HCT116 (cell line): ENCODE results near the gene ERAP2. TPM values are rescaled to one million over a fixed set of nuclear protein-coding genes. Genes with fewer than 3 reads are reported as not detected.

Experiments
- ATAC-seq: fragments of 200-7000 bp; cut with Tn5 transposase; 2 replicates; pipeline ENCODE4 v1.9.1; 2020; ENCODE audit warnings: mild to moderate bottlenecking, moderate library complexity
- BruUV-seq: library from RNA; stranded (reverse); fragments of 400-500 nt; replicated peaks from 2 replicates; lab custom pipeline; 2021; lab: Mats Ljungman, UMichigan
- CTCF ChIA-PET: fragments of 300-600 bp; sonication (Branson Sonifier 250); formaldehyde crosslinking; loops from one replicate; lab custom pipeline; 2021; ENCODE audit warnings: antibody characterized with exemption; lab: Charles Lee
- POLR2A ChIA-PET: fragments of 300-600, 350-600 bp; sonication (Branson Sonifier 250); formaldehyde crosslinking; loops from one replicate; lab custom pipeline; 2021; ENCODE audit warnings: antibody characterized with exemption; lab: Charles Lee
- RAD21 ChIA-PET, 2 experiments: fragments of 300-600 bp; sonication (Branson Sonifier 250); formaldehyde crosslinking; loops; one replicate each; lab custom pipeline; 2023; ENCODE audit warnings: low total read pairs in 2 of 2; ENCODE audit not compliant: uncharacterized antibody in 2 of 2, unreplicated experiment in 2 of 2, low non-redundant PET in 1 of 2; lab: Charles Lee
- DNase-seq: peaks from one replicate; pipeline ENCODE4 v3.0.0-alpha.2; 2010; ENCODE audit warnings: low read depth, low spot score
- H2AFZ ChIP-seq: fragments of 200-600 bp; shearing (Covaris generic), sonication (generic); 2 replicates; pipeline ENCODE4 v1.6.1; 2017; ENCODE audit warnings: low read depth, mixed run types, mixed read lengths, antibody characterized with exemption, low read length; ENCODE audit not compliant: poor library complexity, severe bottlenecking
- H3K27ac ChIP-seq: 2 replicates; pipeline ENCODE4 v1.5.1; 2012; ENCODE audit warnings: low read depth, low read length
- H3K27me3 ChIP-seq: fragments of 200-600 bp; sonication (generic); 2 replicates; pipeline ENCODE4 v1.6.1; 2016; ENCODE audit warnings: mixed run types, low read length, mixed read lengths; ENCODE audit not compliant: insufficient read depth
- H3K36me3 ChIP-seq, 2 experiments: fragments of 200-500 bp in 1 of 2; fragments of 200-600 bp in 1 of 2; sonication (Bioruptor generic) in 1 of 2; sonication (generic) in 1 of 2; 2 replicates each; pipeline versions ENCODE4 v1.5.1 to v1.6.1; 2014 to 2016; ENCODE audit warnings: low read length in 2 of 2, inconsistent platforms in 1 of 2, mixed read lengths in 1 of 2, mixed run types in 1 of 2; ENCODE audit not compliant: insufficient read depth in 2 of 2, control insufficient read depth in 1 of 2
- H3K4me1 ChIP-seq, 2 experiments: fragments of 200-600 bp in 1 of 2; sonication (generic) in 1 of 2; 2 replicates each; pipeline versions ENCODE4 v1.5.1 to v1.6.1; 2012 to 2017; ENCODE audit warnings: low read length in 2 of 2, inconsistent platforms in 1 of 2, mild to moderate bottlenecking in 1 of 2, mixed read lengths in 1 of 2, mixed run types in 1 of 2, moderate library complexity in 1 of 2; ENCODE audit not compliant: insufficient read depth in 2 of 2, control insufficient read depth in 1 of 2
- H3K4me2 ChIP-seq: fragments of 200-600 bp; sonication (generic); 2 replicates; pipeline ENCODE4 v1.6.1; 2017; ENCODE audit warnings: mixed run types, low read length, mixed read lengths
- H3K4me3 ChIP-seq, 2 experiments: fragments of 200-600 bp in 1 of 2; sonication (generic) in 1 of 2; replicated peaks in 1 of 2; 2 replicates each; pipeline ENCODE4 v1.5.1; 2011 to 2016; ENCODE audit warnings: low read length in 2 of 2, control low read depth in 1 of 2, low read depth in 1 of 2, mild to moderate bottlenecking in 1 of 2, mixed read lengths in 1 of 2, mixed run types in 1 of 2
- H3K79me2 ChIP-seq: fragments of 200-600 bp; sonication (generic); 2 replicates; pipeline ENCODE4 v1.6.1; 2017; ENCODE audit warnings: mild to moderate bottlenecking, mixed run types, low read length, moderate library complexity, mixed read lengths; ENCODE audit not compliant: insufficient read depth
- H3K9ac ChIP-seq: fragments of 200-600 bp; sonication (generic); 2 replicates; pipeline ENCODE4 v1.6.1; 2016; ENCODE audit warnings: low read length, mixed read lengths
- H3K9me2 ChIP-seq: fragments of 200-600 bp; sonication (generic), shearing (Covaris generic); 2 replicates; pipeline ENCODE4 v1.6.1; 2017; ENCODE audit warnings: mixed run types, mild to moderate bottlenecking, moderate library complexity; ENCODE audit not compliant: insufficient read depth
- H3K9me3 ChIP-seq, 2 experiments: fragments of 200-500 bp in 1 of 2; fragments of 200-600 bp in 1 of 2; sonication (Bioruptor generic) in 1 of 2; sonication (generic) in 1 of 2; 2 replicates each; pipeline ENCODE4 v1.6.1; 2014 to 2017; ENCODE audit warnings: low read length in 2 of 2, mixed read lengths in 2 of 2, inconsistent platforms in 1 of 2, low read depth in 1 of 2, mild to moderate bottlenecking in 1 of 2, mixed run types in 1 of 2, moderate library complexity in 1 of 2; ENCODE audit not compliant: control insufficient read depth in 1 of 2, insufficient read depth in 1 of 2
- H4K20me1 ChIP-seq: fragments of 200-600 bp; sonication (generic), shearing (Covaris generic); 2 replicates; pipeline ENCODE4 v1.6.1; 2017; ENCODE audit warnings: mixed run types, mild to moderate bottlenecking, moderate library complexity; ENCODE audit not compliant: insufficient read depth
- ATF3 ChIP-seq: IDR thresholded peaks from 2 replicates; pipeline ENCODE4 v1.6.1; 2012
- CBX3 ChIP-seq: IDR thresholded peaks from 2 replicates; pipeline ENCODE4 v1.6.1; 2012; ENCODE audit warnings: low read depth
- CEBPB ChIP-seq: IDR thresholded peaks from 2 replicates; pipeline ENCODE4 v1.6.1; 2012; ENCODE audit warnings: low read depth
- CTCF ChIP-seq, 3 experiments: fragments of 200-600 bp in 1 of 3; sonication (generic) in 1 of 3; IDR thresholded peaks in 2 of 3; conservative IDR thresholded peaks in 1 of 3; 2 replicates each; pipeline ENCODE4 v1.5.1; 2012 to 2017; ENCODE audit warnings: low read depth in 2 of 3, low read length in 2 of 3, antibody characterized with exemption in 1 of 3, borderline replicate concordance in 1 of 3, control low read depth in 1 of 3, mild to moderate bottlenecking in 1 of 3, mixed read lengths in 1 of 3, mixed run types in 1 of 3, moderate library complexity in 1 of 3; ENCODE audit not compliant: insufficient read depth in 1 of 3
- EGR1 ChIP-seq: IDR thresholded peaks from 2 replicates; pipeline ENCODE4 v1.6.1; 2012; ENCODE audit warnings: low read depth
- ELF1 ChIP-seq: IDR thresholded peaks from 2 replicates; pipeline ENCODE4 v1.6.1; 2012; ENCODE audit warnings: low read depth, borderline replicate concordance
- EZH2phosphoT487 ChIP-seq: fragments of 200-600 bp; IDR thresholded peaks from 2 replicates; pipeline ENCODE4 v1.6.1; 2018; ENCODE audit warnings: antibody characterized with exemption, borderline replicate concordance
- FOSL1 ChIP-seq: IDR thresholded peaks from 2 replicates; pipeline ENCODE4 v1.6.1; 2012; ENCODE audit warnings: low read depth
- JUND ChIP-seq: IDR thresholded peaks from 2 replicates; pipeline ENCODE4 v1.6.1; 2012
- MAX ChIP-seq: IDR thresholded peaks from 2 replicates; pipeline ENCODE4 v1.6.1; 2012
- POLR2A ChIP-seq: IDR thresholded peaks from 2 replicates; pipeline ENCODE4 v1.7.0; 2011; ENCODE audit warnings: borderline replicate concordance; ENCODE audit not compliant: insufficient read depth, insufficient read length; ENCODE audit errors: extremely low read depth
- POLR2AphosphoS5 ChIP-seq: IDR thresholded peaks from 2 replicates; pipeline ENCODE4 v1.6.1; 2011; ENCODE audit warnings: mild to moderate bottlenecking, low read depth, low read length, moderate library complexity
- RAD21 ChIP-seq: IDR thresholded peaks from 2 replicates; pipeline ENCODE4 v1.6.1; 2012; ENCODE audit warnings: low read depth, mild to moderate bottlenecking
- REST ChIP-seq: IDR thresholded peaks from 2 replicates; pipeline ENCODE4 v1.6.1; 2012; ENCODE audit warnings: low read depth
- SRF ChIP-seq: IDR thresholded peaks from 2 replicates; pipeline ENCODE4 v1.6.1; 2012; ENCODE audit warnings: low read depth
- YY1 ChIP-seq: IDR thresholded peaks from 2 replicates; pipeline ENCODE4 v1.6.1; 2011; ENCODE audit warnings: low read length, low read depth, moderate library complexity, mild to moderate bottlenecking; ENCODE audit not compliant: insufficient replicate concordance; ENCODE audit errors: extremely low read depth
- ZBTB33 ChIP-seq: IDR thresholded peaks from 2 replicates; pipeline ENCODE4 v1.6.1; 2011; ENCODE audit warnings: mild to moderate bottlenecking, low read length, moderate library complexity; ENCODE audit not compliant: insufficient replicate concordance; ENCODE audit errors: extremely low read depth
- ZFX ChIP-seq: fragments of 450-650 bp; IDR thresholded peaks from 2 replicates; pipeline ENCODE4 v1.6.1; 2017
- ZNF274 ChIP-seq: fragments of 200-500 bp; sonication (Bioruptor generic); IDR thresholded peaks from 2 replicates; pipeline ENCODE4 v1.6.1; 2014; ENCODE audit warnings: mild to moderate bottlenecking, low read depth, low read length, inconsistent platforms
- intact Hi-C: fragments of 100-400 bp; cut with micrococcal nuclease; formaldehyde crosslinking; loops from 2 replicates; pipeline ENCODE4 v1.10.0; 2022
- total RNA-seq: library from RNA; stranded (reverse); gene quantifications from one replicate; pipeline ENCODE4 v1.2.1, GENCODE V29; 2021; ENCODE audit not compliant: unreplicated experiment

The ERAP2 gene
- total RNA-seq, 1 experiment from 2014 or later: 2.2 TPM

GRCh38 chr5:96885518-96886338 lies 9.4 kb downstream of the ERAP2 start:
- no peak for DNase-seq
- POLR2A ChIA-PET: interaction anchor here (0.9 kb wide), 1 partner anchor 10 kb away, joined by 3 read pairs; the partner anchor contains the start of gene ERAP2

More at GRCh38 chr5:96885518-96886338, 9.4 kb downstream of the ERAP2 start:
- no TSS peak for BruUV-seq
- Histone ChIP-seq H3K79me2 (no peaks in the 10 kb centered on the region), H3K4me2 (no peak overlapping the region), H3K27ac (no peak overlapping the region), H3K4me3 (no peak overlapping the region), H3K9me3 (no peaks in the 10 kb centered on the region), H3K9me2 (no peaks in the 10 kb centered on the region), H3K9ac (no peak overlapping the region), H3K27me3 (no peaks in the 10 kb centered on the region), H4K20me1 (no peaks in the 10 kb centered on the region), H3K36me3 (no peaks in the 10 kb centered on the region), H2AFZ (no peak overlapping the region), H3K4me1 (peaks cover 2 to 12% of the 10 kb centered on the region in 2 experiments; a peak in 2 of 4 replicates)
- intact Hi-C loops: no loop called here
- TF ChIP-seq JUND: no peak
- TF ChIP-seq ZNF274: no peak
- no peak for TF ChIP-seq SRF
- TF ChIP-seq MAX: no peak
- no peak for TF ChIP-seq YY1
- TF ChIP-seq POLR2A: no peak
- no peak for TF ChIP-seq CTCF (IDR thresholded peaks at IDR 0.05 in 2 of 3, conservative IDR thresholded peaks at IDR 0.05 in 1 of 3; ENCODE audit: borderline replicate concordance in 1 of 3, insufficient read depth in 1 of 3, low read depth in 2 of 3, low read length in 2 of 3)
- no peak for TF ChIP-seq EZH2phosphoT487
- no peak for TF ChIP-seq CBX3
- no peak for TF ChIP-seq POLR2AphosphoS5
- TF ChIP-seq ELF1: no peak
- TF ChIP-seq EGR1: no peak
- TF ChIP-seq ATF3: no peak
- TF ChIP-seq CEBPB: no peak
- no peak for TF ChIP-seq ZFX
- TF ChIP-seq RAD21: no peak
- TF ChIP-seq FOSL1: no peak
- no peak for TF ChIP-seq REST
- TF ChIP-seq ZBTB33: no peak
- ATAC-seq: no peak
- ChIA-PET RAD21 (no interaction called here), CTCF (no interaction called here)
